ENCODE measurements around the gene CAMKK1. TPM values are rescaled to one million over a fixed set of nuclear protein-coding genes. Genes with fewer than 3 reads are reported as not detected.

CAMKK1 gene
- total RNA-seq, 1 experiment from 2014 or later = 1.7 TPM

DNA sequence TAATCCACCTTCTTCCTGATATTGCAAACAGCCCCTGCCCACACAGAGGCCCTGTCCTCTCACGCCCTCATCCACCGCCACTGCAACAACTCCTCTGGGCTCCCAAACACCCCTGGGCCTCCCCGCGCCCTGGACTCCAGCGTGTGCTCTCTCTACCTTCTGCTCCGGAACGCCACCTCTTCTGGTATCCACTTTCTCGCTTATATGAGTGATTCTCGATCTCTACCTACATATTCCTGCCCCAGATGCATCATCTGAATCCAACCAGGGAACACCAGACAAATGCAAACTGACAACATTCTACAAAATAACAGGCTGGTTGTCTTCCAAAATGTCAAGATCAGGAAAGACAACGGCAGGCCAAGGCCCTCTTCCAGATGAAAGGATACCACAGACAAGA is 19.0 kb downstream of the CAMKK1 start:
- Mint-ChIP-seq H3K4me1 (ENCODE audit: low read depth, unreplicated experiment) (no peaks in the 10 kb centered on the region), H3K36me3 (ENCODE audit: insufficient read depth, unreplicated experiment) (peaks cover 7% of the 10 kb centered on the region), H3K27me3 (ENCODE audit: unreplicated experiment) (no peaks in the 10 kb centered on the region), H3K4me3 (ENCODE audit: low read depth, unreplicated experiment) (no peak overlapping the region), H3K9me3 (ENCODE audit: low read depth, unreplicated experiment) (no peaks in the 10 kb centered on the region), H3K27ac (ENCODE audit: unreplicated experiment) (no peak overlapping the region)
- intact Hi-C loops (cut with micrococcal nuclease; ENCODE audit: unreplicated experiment) = no loop called here
- TF ChIP-seq, protein P1, sequence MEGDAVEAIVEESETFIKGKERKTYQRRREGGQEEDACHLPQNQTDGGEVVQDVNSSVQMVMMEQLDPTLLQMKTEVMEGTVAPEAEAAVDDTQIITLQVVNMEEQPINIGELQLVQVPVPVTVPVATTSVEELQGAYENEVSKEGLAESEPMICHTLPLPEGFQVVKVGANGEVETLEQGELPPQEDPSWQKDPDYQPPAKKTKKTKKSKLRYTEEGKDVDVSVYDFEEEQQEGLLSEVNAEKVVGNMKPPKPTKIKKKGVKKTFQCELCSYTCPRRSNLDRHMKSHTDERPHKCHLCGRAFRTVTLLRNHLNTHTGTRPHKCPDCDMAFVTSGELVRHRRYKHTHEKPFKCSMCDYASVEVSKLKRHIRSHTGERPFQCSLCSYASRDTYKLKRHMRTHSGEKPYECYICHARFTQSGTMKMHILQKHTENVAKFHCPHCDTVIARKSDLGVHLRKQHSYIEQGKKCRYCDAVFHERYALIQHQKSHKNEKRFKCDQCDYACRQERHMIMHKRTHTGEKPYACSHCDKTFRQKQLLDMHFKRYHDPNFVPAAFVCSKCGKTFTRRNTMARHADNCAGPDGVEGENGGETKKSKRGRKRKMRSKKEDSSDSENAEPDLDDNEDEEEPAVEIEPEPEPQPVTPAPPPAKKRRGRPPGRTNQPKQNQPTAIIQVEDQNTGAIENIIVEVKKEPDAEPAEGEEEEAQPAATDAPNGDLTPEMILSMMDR (IDR thresholded peaks at IDR 0.05; ENCODE audit: unreplicated experiment) = no peak
- BruUV-seq (replicated peaks) = no TSS peak
- CTCF ChIA-PET = no interaction called here
- no peak for DNase-seq

DNA sequence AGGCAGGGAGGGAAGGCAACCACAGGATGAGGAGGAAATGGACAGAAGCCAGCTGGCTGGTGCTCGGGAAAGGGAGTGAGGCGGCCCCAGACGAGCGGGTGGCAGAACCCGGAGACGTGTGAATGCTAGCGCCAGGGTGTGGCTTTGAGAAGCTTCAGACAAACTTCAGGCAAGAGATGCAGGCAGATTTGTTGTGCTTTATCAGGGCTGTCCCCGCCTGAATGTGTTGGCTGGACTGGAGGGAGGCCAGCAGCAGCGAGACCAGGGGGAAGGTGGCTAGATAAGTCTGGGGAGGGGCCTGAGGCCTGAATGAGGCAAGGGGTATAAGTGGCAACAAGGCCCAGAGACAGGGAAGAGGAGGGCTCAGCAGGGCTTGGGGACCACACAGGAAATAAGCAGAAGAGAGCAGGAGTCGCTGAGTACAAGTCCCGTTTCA is 22.0 kb downstream of the CAMKK1 start:
- intact Hi-C loops (cut with micrococcal nuclease; ENCODE audit: unreplicated experiment) = no loop called here
- H3K4me3 Mint-ChIP-seq (ENCODE audit: low read depth, unreplicated experiment) = no peak overlapping the region
- H3K27me3 Mint-ChIP-seq (ENCODE audit: unreplicated experiment) = no peaks in the 10 kb centered on the region
- CTCF ChIA-PET = no interaction called here
- no peak for DNase-seq
- no peaks in the 10 kb centered on the region for H3K4me1 Mint-ChIP-seq (ENCODE audit: low read depth, unreplicated experiment)
- H3K9me3 Mint-ChIP-seq (ENCODE audit: low read depth, unreplicated experiment) = no peaks in the 10 kb centered on the region
- peaks cover 7% of the 10 kb centered on the region for H3K36me3 Mint-ChIP-seq (ENCODE audit: insufficient read depth, unreplicated experiment)
- H3K27ac Mint-ChIP-seq (ENCODE audit: unreplicated experiment) = no peak overlapping the region
- TF ChIP-seq, protein P1 (IDR thresholded peaks at IDR 0.05; ENCODE audit: unreplicated experiment) = no peak
- BruUV-seq (replicated peaks) = no TSS peak

- CTCF ChIA-PET = no interaction called here
- Mint-ChIP-seq H3K36me3 (ENCODE audit: insufficient read depth, unreplicated experiment) (peaks cover 1% of the 10 kb centered on the region), H3K27me3 (ENCODE audit: unreplicated experiment) (no peaks in the 10 kb centered on the region), H3K4me3 (ENCODE audit: low read depth, unreplicated experiment) (no peak overlapping the region), H3K9me3 (ENCODE audit: low read depth, unreplicated experiment) (no peaks in the 10 kb centered on the region), H3K27ac (ENCODE audit: unreplicated experiment) (no peak overlapping the region), H3K4me1 (ENCODE audit: low read depth, unreplicated experiment) (no peaks in the 10 kb centered on the region)
- intact Hi-C loops (cut with micrococcal nuclease; ENCODE audit: unreplicated experiment) = no loop called here
- no TSS peak for BruUV-seq (replicated peaks)
- TF ChIP-seq, protein P1 (IDR thresholded peaks at IDR 0.05; ENCODE audit: unreplicated experiment) = no peak
- no peak for DNase-seq
Measured at GRCh38 chr17:3867606-3868005, 25.2 kb downstream of the CAMKK1 start.

- no peaks in the 10 kb centered on the region for H3K27me3 Mint-ChIP-seq (ENCODE audit: unreplicated experiment)
- DNase-seq = no peak
- no peaks in the 10 kb centered on the region for H3K4me1 Mint-ChIP-seq (ENCODE audit: low read depth, unreplicated experiment)
- peaks cover 5% of the 10 kb centered on the region for H3K36me3 Mint-ChIP-seq (ENCODE audit: insufficient read depth, unreplicated experiment)
- H3K27ac Mint-ChIP-seq (ENCODE audit: unreplicated experiment) = peak overlapping the region; percentile 9
- no TSS peak for BruUV-seq (replicated peaks)
- H3K4me3 Mint-ChIP-seq (ENCODE audit: low read depth, unreplicated experiment) = no peak overlapping the region
- intact Hi-C loops (cut with micrococcal nuclease; ENCODE audit: unreplicated experiment) = no loop called here
- TF ChIP-seq, protein P1 (IDR thresholded peaks at IDR 0.05; ENCODE audit: unreplicated experiment) = no peak
- no peaks in the 10 kb centered on the region for H3K9me3 Mint-ChIP-seq (ENCODE audit: low read depth, unreplicated experiment)
- CTCF ChIA-PET = no interaction called here
Measured at GRCh38 chr17:3867106-3867505, 25.7 kb downstream of the CAMKK1 start.
